ENCODE measurements around the gene SORCS2. TPM values are rescaled to one million over a fixed set of nuclear protein-coding genes. Genes with fewer than 3 reads are reported as not detected.

Gene SORCS2
- total RNA-seq, 2 experiments from 2014 or later, result not detected

DNA sequence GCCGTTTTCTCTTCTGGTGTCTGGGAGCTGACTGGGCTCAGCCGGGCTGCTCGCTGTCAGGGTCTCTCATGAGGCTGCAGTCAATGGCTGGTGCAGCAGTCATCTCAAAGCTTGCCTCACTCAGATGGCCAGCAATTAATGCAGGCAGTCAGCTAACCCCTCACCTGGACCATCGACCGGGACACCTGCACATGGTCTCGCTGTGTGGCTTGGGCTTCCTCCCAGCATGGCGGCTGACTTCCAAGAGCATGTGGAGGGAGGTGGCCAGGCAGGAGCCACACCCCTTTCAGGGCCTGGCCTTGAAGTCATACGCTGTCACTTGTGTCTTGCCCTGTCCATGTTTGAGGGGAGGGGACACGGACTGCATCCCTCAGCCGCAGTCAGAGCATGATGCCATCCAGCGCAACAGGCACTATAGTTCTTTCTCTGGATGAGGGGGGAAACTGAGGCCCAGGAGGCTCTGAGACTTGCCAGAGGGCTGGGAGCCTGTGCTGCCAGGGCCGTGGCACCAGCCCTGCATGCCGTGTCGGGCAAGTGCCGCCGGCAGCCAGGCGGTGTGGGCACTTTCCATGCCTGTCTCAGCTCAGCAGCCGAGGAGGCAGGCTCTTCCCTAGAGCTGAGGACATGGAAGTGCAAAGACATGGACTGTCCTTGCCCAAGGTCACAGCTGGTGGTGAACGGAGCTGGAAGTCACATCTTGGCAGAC lies 545.6 kb downstream of the SORCS2 start:
- Mint-ChIP-seq H3K9me3 (ENCODE audit: insufficient read depth) (no peaks in the 10 kb centered on the region), H3K36me3 (ENCODE audit: low read depth) (no peaks in the 10 kb centered on the region), H3K27me3 (ENCODE audit: low read depth) (no peaks in the 10 kb centered on the region), H3K27ac (no peak overlapping the region), H3K4me1 (ENCODE audit: low read depth) (no peaks in the 10 kb centered on the region), H3K4me3 (no peak overlapping the region)
- DNase-seq (no peak), ATAC-seq (no peak)
- POLR2A ChIA-PET, result no interaction called here
- CTCF ChIA-PET, result no interaction called here

DNA sequence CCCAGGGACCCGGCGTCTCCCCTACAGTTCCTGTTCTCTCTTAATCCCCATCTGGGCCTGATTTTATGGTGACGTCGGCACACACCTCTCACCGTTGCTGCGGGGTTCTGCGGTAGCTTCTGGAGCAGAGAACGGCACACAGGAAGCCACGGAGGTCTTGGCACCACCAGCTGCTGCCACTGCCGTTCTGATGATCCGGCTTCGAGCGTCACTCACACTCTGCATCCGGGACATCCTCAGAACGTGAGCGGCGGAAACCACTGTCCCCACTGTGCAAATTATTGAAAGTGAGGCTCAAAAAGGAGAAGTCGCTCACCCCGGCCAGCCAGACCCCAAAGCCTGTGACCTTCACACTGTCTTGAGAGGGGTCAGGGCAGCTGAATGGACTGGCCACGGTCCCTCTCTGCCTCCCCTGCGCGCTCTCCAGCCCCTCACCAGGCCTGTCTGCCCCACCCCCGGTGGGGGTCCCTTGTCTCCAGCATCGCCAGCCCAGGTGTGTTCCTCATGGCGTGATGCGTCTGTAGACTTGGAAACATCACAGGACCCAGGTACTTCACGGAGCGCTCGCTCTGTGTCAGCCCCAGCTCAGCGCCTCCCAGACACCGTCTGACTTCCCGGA lies 546.2 kb downstream of the SORCS2 start:
- H3K27ac Mint-ChIP-seq, result no peak overlapping the region
- DNase-seq, result no peak
- ChIA-PET POLR2A (no interaction called here), CTCF (no interaction called here)
- ATAC-seq, result no peak
- no peaks in the 10 kb centered on the region for H3K4me1 Mint-ChIP-seq (ENCODE audit: low read depth)
- H3K36me3 Mint-ChIP-seq (ENCODE audit: low read depth), result no peaks in the 10 kb centered on the region
- H3K9me3 Mint-ChIP-seq (ENCODE audit: insufficient read depth), result no peaks in the 10 kb centered on the region
- H3K4me3 Mint-ChIP-seq, result no peak overlapping the region
- no peaks in the 10 kb centered on the region for H3K27me3 Mint-ChIP-seq (ENCODE audit: low read depth)

DNA sequence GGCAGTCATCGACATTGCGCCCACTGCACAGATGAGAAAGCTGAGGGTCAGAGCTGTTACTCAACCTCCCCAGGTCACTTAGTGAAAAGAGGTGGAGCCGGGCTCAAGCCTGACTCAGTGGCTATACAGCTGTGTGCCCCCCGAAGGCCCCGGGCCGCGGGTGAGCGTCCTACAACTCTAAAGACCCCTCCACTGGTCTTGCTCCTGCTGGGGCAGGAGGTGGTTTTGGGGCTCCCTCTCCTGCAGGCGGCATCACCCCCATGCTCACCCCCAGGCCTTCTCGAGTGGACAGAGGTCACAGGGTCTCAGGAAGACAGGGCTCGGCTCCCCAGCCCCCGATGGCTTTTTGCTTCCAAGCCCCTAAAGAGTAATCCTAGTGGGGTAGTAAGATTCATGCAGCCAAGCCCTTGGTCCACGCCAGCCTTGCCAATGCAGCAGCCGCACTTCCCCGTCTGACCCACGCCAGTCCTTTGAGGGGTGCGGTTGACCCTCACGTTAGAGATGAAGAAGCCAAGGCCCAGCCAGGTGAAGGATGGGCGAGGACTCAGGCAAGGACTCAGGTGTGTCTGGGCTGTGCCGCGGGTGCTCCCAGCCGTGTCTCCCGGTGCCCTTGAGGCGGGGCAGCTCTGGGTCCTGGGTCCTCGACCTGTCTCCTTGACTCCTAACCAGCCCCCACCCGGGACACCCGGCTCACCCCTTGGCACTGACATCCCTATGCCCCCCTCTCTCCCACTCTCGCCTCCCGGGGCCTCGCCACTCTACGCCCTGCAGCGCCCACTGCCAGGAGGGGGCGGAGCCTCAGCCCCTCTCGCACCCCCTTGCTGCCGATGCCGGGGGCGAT lies 547.0 kb downstream of the SORCS2 start:
- ATAC-seq, result no peak
- POLR2A ChIA-PET, result no interaction called here
- H3K27ac Mint-ChIP-seq, result no peak overlapping the region

DNA sequence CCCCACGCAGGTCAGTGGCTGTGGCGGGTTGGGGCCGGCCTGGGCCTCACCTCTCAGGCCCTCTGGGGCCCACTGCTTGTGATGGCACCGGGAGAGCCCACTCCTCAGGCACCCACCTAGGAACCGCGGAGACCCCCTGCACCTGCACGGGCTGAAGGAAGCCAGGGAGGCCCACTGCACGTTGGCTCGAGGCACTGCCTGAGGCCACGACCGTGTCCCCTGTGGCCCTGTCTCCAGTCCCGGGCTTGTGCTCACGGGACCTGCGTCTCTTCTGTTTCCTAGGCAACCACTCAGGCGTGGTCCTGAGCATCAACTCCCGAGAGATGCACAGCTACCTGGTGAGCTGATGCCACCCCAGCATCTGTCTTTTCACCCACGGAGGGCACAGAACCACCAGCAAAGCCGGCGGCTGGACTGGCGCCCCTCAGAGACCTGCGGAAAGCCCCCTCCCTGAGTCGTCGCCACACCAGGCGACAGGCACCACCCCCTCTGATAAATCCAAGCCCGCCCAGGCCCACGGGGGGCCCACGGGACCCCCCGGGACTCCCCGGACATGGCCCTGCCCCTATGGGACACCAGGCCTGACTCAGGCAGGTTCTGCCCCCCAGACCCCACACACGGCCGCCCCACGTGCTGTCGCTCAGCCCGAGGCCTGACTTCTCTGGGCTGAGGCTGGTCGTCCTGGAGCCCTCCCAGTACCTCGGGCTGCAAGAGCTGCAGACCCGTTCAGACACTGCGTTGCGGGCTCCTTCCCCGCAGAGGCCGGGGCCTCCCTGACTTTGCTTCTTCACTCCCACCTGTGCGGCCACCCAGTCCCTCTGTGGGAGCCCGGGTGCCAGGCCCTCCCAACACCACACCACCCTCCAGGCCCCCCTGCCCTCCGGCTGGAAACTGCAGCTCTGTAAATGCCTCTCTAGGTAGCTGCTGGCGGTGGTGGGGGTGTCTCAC lies 547.9 kb downstream of the SORCS2 start:
- H3K27ac Mint-ChIP-seq, result no peak overlapping the region
- ATAC-seq (no peak), DNase-seq (no peak)
- H3K27me3 Mint-ChIP-seq (ENCODE audit: low read depth), result no peaks in the 10 kb centered on the region
- H3K4me3 Mint-ChIP-seq, result no peak overlapping the region
- ChIA-PET CTCF (interaction anchor here (1.2 kb wide), 1 partner anchor 62 kb away, joined by 5 read pairs; no protein-coding TSS in a partner anchor), POLR2A (no interaction called here)
- H3K9me3 Mint-ChIP-seq (ENCODE audit: insufficient read depth), result no peaks in the 10 kb centered on the region
- no peaks in the 10 kb centered on the region for H3K4me1 Mint-ChIP-seq (ENCODE audit: low read depth)
- no peaks in the 10 kb centered on the region for H3K36me3 Mint-ChIP-seq (ENCODE audit: low read depth)

More for the DNA sequence above, 547.0 kb downstream of the SORCS2 start:
- Mint-ChIP-seq H3K36me3 (ENCODE audit: low read depth) (no peaks in the 10 kb centered on the region), H3K4me3 (no peak overlapping the region), H3K9me3 (ENCODE audit: insufficient read depth) (no peaks in the 10 kb centered on the region), H3K27me3 (ENCODE audit: low read depth) (no peaks in the 10 kb centered on the region), H3K4me1 (ENCODE audit: low read depth) (no peaks in the 10 kb centered on the region)
- no peak for DNase-seq
- CTCF ChIA-PET, result no interaction called here

DNA sequence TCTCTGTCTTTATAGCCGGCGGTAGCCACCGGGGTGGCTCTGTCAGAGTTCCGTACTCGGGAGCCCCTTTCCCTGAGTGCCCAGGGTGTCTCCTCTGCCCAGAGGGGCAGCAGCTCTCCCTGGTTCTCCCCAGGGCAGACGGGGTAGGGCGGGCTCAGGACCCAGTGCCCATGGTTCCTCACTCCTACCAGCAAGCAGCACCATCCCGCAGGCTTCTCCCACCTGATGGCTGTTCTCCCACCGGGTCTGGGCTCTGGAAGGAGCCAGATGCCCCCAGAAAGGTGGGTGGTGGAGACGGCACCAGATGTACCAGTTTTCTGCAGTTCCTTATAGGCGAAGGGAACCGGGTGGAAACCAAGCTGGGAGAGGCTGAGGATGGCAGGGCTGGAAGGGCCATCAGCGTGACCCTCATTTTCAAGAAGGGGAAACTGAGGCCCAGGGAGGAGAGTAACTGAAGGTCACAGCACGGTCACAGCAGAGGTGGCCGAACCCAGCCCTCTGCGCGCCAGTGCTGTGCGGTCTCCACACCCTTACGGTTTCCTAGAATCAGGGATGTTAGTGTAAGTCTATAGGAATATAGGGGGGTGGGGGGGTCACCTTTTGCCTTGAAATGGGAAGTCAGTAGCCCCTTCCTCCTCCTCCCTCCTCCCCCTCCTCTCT lies 548.7 kb downstream of the SORCS2 start:
- POLR2A ChIA-PET, result no interaction called here
- Mint-ChIP-seq H3K9me3 (ENCODE audit: insufficient read depth) (no peaks in the 10 kb centered on the region), H3K27ac (no peak overlapping the region), H3K4me3 (no peak overlapping the region), H3K27me3 (ENCODE audit: low read depth) (no peaks in the 10 kb centered on the region), H3K36me3 (ENCODE audit: low read depth) (no peaks in the 10 kb centered on the region), H3K4me1 (ENCODE audit: low read depth) (no peaks in the 10 kb centered on the region)
- ATAC-seq, result no peak
- no peak for DNase-seq
- CTCF ChIA-PET, result interaction anchor here (1.2 kb wide), 1 partner anchor 61 kb away, joined by 5 read pairs; no protein-coding TSS in a partner anchor

DNA sequence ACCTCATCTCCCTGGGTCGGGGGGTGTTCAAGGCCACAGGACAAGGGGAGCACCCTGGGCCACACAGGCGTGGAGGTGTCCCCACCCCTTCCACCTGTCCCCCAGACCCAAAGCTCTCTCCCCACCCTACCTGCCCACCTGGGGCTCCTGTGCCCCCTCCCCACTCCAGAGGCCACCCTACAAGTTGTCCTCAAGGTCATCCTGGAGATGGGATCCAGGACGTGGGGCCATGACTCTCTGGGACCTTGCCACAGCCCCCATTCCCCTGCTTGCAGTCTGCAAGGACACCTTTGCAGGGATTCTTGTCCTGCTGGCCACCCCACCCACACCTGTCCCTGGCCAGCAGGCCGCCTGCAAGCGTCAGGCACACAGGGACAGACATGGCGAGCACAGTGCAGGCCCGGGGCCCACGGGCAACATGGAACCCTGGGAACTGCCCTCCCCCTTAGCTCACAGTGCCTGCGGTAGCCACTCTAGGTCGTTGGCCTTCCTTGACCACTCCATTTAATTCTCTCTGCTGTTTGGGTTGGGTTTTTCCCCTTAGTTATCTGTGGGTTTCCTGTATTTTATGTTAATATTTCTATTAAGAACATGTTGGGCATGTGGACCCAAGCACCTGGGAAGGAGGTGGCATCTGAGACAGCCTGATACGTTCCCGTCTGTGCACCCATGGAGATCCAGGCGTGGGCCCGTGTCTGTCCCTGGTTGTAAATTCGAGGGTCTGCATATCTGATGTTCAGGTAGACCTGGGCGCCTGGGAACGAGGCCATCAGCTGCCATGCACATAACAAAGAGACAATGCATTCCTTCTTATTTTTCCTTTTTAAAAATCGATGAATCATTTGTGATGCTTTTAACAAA lies 549.8 kb downstream of the SORCS2 start:
- Mint-ChIP-seq H3K9me3 (ENCODE audit: insufficient read depth) (no peaks in the 10 kb centered on the region), H3K4me3 (no peak overlapping the region), H3K27me3 (ENCODE audit: low read depth) (no peaks in the 10 kb centered on the region), H3K27ac (no peak overlapping the region), H3K36me3 (ENCODE audit: low read depth) (no peaks in the 10 kb centered on the region), H3K4me1 (ENCODE audit: low read depth) (no peaks in the 10 kb centered on the region)
- ATAC-seq, result no peak
- ChIA-PET POLR2A (no interaction called here), CTCF (no interaction called here)
- DNase-seq, result no peak

DNA sequence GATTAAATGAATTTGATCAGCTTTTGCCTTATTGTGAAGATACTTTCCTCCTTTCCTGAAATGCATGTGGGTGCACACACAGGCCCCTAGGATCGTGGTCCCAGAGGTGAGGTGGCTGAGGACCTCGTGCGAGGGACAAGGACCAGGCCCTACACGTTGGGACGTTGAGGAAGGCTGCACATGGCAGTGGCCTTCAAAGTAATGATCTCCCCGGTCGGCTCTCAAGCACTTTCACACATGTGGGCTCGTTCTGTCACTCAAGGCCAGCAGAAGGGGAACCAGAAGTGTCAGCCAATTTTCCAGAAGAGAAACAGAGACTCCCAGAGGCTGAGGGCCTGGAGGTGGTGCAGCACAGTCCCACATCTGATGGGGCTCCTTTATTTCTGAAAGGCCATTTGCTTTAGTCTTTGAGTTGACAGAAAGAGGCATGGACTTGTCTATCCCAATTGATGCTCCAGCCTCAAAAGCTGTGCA lies 550.5 kb downstream of the SORCS2 start:
- DNase-seq, result no peak
- no peaks in the 10 kb centered on the region for H3K9me3 Mint-ChIP-seq (ENCODE audit: insufficient read depth)
- H3K4me1 Mint-ChIP-seq (ENCODE audit: low read depth), result no peaks in the 10 kb centered on the region
- ChIA-PET POLR2A (no interaction called here), CTCF (no interaction called here)
- no peak for ATAC-seq
- H3K27me3 Mint-ChIP-seq (ENCODE audit: low read depth), result no peaks in the 10 kb centered on the region
- H3K36me3 Mint-ChIP-seq (ENCODE audit: low read depth), result no peaks in the 10 kb centered on the region
- H3K4me3 Mint-ChIP-seq, result no peak overlapping the region
- H3K27ac Mint-ChIP-seq, result no peak overlapping the region

DNA sequence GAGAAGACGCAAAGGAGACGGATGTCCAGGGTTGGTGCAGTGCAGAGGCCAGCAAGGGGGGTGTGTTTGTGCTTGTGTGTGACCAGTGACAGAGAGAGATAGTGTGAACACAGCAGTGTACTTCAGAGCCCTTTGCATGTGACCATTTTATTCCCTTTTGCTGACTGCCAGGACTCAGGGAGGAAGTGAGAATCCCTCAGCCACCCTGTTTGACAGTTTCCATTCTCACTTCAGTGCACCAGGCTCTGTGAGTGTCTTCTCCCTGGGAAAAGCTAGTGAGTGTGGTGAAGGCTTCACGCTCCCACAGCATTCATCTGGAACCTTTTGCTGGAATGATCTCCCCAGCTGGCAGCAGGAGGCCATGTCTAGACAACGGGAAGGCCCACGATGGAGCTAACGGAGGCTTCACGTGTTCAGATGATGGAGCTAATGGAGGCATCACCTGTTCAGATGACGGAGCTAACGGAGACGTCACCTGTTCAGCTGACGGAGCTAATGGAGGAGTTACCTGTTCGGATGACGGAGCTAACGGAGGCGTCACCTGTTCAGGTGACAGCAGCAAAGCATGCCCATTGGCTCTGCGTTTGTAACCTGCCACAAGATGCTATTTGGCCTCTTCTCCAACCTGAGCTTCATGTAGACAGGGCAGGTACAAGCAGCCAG lies 551.9 kb downstream of the SORCS2 start:
- ChIA-PET POLR2A (no interaction called here), CTCF (no interaction called here)
- Mint-ChIP-seq H3K4me1 (ENCODE audit: low read depth) (peaks cover 5% of the 10 kb centered on the region), H3K4me3 (no peak overlapping the region), H3K27ac (no peak overlapping the region), H3K36me3 (ENCODE audit: low read depth) (no peaks in the 10 kb centered on the region), H3K9me3 (ENCODE audit: insufficient read depth) (no peaks in the 10 kb centered on the region), H3K27me3 (ENCODE audit: low read depth) (no peaks in the 10 kb centered on the region)
- DNase-seq (no peak), ATAC-seq (no peak)

DNA sequence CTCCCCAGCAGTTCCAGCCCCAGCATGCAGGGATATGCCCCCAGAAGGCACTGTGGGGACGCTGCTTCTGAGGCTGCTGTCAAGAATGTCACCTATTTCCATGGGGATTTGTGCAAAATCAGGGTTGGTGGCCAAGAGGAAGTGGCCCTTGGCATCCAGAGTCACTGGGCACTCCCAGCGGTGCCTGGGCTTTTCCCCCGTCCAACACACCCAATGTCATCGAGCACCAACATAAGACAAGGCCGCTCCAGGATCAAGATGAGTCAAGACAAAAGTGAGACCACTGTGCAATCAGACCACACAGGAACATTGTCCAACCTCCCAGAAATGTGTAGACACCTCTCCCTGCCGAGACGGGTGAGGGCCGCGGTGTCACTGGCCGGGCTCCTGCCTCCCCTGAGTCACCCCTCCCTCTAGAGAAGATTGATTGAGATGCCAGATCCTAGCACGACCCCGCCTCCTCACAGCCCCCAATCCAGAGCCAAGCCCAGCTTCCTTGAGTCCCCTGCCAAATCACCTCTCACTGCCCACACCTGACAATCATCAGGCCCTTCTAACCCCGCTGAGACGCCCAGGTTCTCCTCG lies 553.1 kb downstream of the SORCS2 start:
- H3K27ac Mint-ChIP-seq, result no peak overlapping the region
- no peak overlapping the region for H3K4me3 Mint-ChIP-seq
- peaks cover 17% of the 10 kb centered on the region for H3K4me1 Mint-ChIP-seq (ENCODE audit: low read depth)
- H3K27me3 Mint-ChIP-seq (ENCODE audit: low read depth), result no peaks in the 10 kb centered on the region
- H3K9me3 Mint-ChIP-seq (ENCODE audit: insufficient read depth), result no peaks in the 10 kb centered on the region
- POLR2A ChIA-PET, result no interaction called here
- ATAC-seq (no peak), DNase-seq (no peak)
- CTCF ChIA-PET, result no interaction called here
- no peaks in the 10 kb centered on the region for H3K36me3 Mint-ChIP-seq (ENCODE audit: low read depth)

Data from activated CD8-positive, alpha-beta T cell treated with anti-CD3 and anti-CD28 coated beads, Interleukin-2, amount 10 ng/mL, durations not matched to agents 7 days and 5 days (primary cell).